Adrenal gland (tissue), 5 donors: ENCODE results near the gene PACS2.

Source experiments
- CTCF ChIP-seq, 6 experiments: fragments of 450-650 bp in 4 of 6; fragments of 200-600 bp in 2 of 6; sonication (generic) in 1 of 6; IDR thresholded peaks; 1 replicate in 5 of 6; 2 replicates in 1 of 6; pipeline versions ENCODE4 v1.5.1 to v1.8.0; 2016 to 2021; ENCODE audit warnings: antibody characterized with exemption in 6 of 6, mild to moderate bottlenecking in 2 of 6, moderate library complexity in 1 of 6
- POLR2A ChIP-seq, 2 donors: fragments of 450-650 bp; IDR thresholded peaks; one replicate each; pipeline ENCODE4 v1.6.1; 2017; ENCODE audit warnings: antibody characterized with exemption in 2 of 2, mild to moderate bottlenecking in 2 of 2, moderate library complexity in 1 of 2
- donor health status: DM: no; HTN: no; CAD: no.

GRCh38 chr14:105433161-105433605 is 118.6 kb downstream of the PACS2 start:
- TF ChIP-seq CTCF (IDR thresholded peaks at IDR 0.05) (no peak), POLR2A (IDR thresholded peaks at IDR 0.05) (no peak)
